UCSD-AML1 (cell line): ENCODE measurements around the gene PAPPA.

Source experiments
- DNase-seq: peaks from one replicate; lab custom pipeline; 2025; ENCODE audit not compliant: unreplicated experiment; lab: John Stamatoyannopoulos, UW

The PAPPA gene

GRCh38 chr9:116213693-116214047 is 60.1 kb downstream of the PAPPA start:
- DNase-seq = no peak

- DNase-seq = no peak
These were observed 64.8 kb downstream of the PAPPA start for GRCh38 chr9:116218399-116218798.

GRCh38 chr9:116219686-116220085 is 66.1 kb downstream of the PAPPA start:
- no peak for DNase-seq

GRCh38 chr9:116223926-116224325 is 70.3 kb downstream of the PAPPA start:
- no peak for DNase-seq

- no peak for DNase-seq
These were observed 76.6 kb downstream of the PAPPA start for GRCh38 chr9:116230051-116230632.

- no peak for DNase-seq
These were observed 79.0 kb downstream of the PAPPA start for GRCh38 chr9:116232424-116233159.

- DNase-seq = no peak
These were observed 79.6 kb downstream of the PAPPA start for GRCh38 chr9:116233160-116233530.

- DNase-seq = no peak
These were observed 80.5 kb downstream of the PAPPA start for GRCh38 chr9:116234081-116234480.

- DNase-seq = no peak
These were observed 83.4 kb downstream of the PAPPA start for GRCh38 chr9:116236979-116237378.

GRCh38 chr9:116237456-116237855 is 83.9 kb downstream of the PAPPA start:
- no peak for DNase-seq

- no peak for DNase-seq
These were observed 84.6 kb downstream of the PAPPA start for GRCh38 chr9:116238225-116238624.

GRCh38 chr9:116238776-116239340 is 85.3 kb downstream of the PAPPA start:
- DNase-seq = no peak

- DNase-seq = no peak
These were observed 90.1 kb downstream of the PAPPA start for GRCh38 chr9:116243708-116244107.

- DNase-seq = no peak
These were observed 93.7 kb downstream of the PAPPA start for GRCh38 chr9:116247284-116247683.

- DNase-seq = no peak
These were observed 94.3 kb downstream of the PAPPA start for GRCh38 chr9:116247791-116248374.

- DNase-seq = no peak
These were observed 97.3 kb downstream of the PAPPA start for GRCh38 chr9:116250891-116251290.

GRCh38 chr9:116251366-116251765 is 97.8 kb downstream of the PAPPA start:
- no peak for DNase-seq

- DNase-seq = no peak
These were observed 106.9 kb downstream of the PAPPA start for GRCh38 chr9:116260531-116260930.

GRCh38 chr9:116262448-116262847 is 108.9 kb downstream of the PAPPA start:
- no peak for DNase-seq

- DNase-seq = no peak
These were observed 110.8 kb downstream of the PAPPA start for GRCh38 chr9:116264361-116264760.

- DNase-seq = no peak
These were observed 113.4 kb downstream of the PAPPA start for GRCh38 chr9:116267021-116267420.

GRCh38 chr9:116269250-116269649 is 115.7 kb downstream of the PAPPA start:
- no peak for DNase-seq
